ENCODE measurements around the gene SNX9. TPM values are rescaled to one million over a fixed set of nuclear protein-coding genes. Genes with fewer than 3 reads are reported as not detected.

Gene SNX9
- total and polyA plus RNA-seq, 2 of the 4 experiments (the other 2 are of a cell fraction), result 35.3 to 41.2 TPM

GRCh38 chr6:157786221-157786620, 36.8 kb upstream of the SNX9 start:
- Histone ChIP-seq H2BK120ac (ENCODE audit: low read depth, low read length) (no peak overlapping the region), H2AK9ac (replicated peaks; ENCODE audit: low read depth, low read length, poor library complexity) (no peak overlapping the region), H3K18ac (ENCODE audit: low read depth, low read length) (no peak overlapping the region), H3K27me3 (ENCODE audit: control insufficient read depth, insufficient read depth, low read length) (no peaks in the 10 kb centered on the region), H3K79me1 (ENCODE audit: low read depth in 1 of 2, low read length in 2 of 2) (no peaks in the 10 kb centered on the region), H3K4ac (ENCODE audit: low read depth, low read length) (no peak overlapping the region), H2AFZ (replicated peaks; ENCODE audit: low read length, poor library complexity) (no peak overlapping the region), H3K27ac (ENCODE audit: insufficient read depth, low read length) (no peak overlapping the region), H2BK5ac (ENCODE audit: low read depth, low read length, poor library complexity, severe bottlenecking) (no peak overlapping the region), H4K20me1 (ENCODE audit: insufficient read depth, low read length) (no peaks in the 10 kb centered on the region), H2AK5ac (ENCODE audit: low read depth, low read length) (no peak overlapping the region), H3K9me1 (ENCODE audit: insufficient read depth, low read length) (no peaks in the 10 kb centered on the region), H3K4me2 (ENCODE audit: low read depth, low read length) (no peak overlapping the region), H2BK15ac (ENCODE audit: low read depth, low read length) (no peak overlapping the region), H4K8ac (ENCODE audit: low read depth in 2 of 2, low read length in 2 of 2) (no peak overlapping the region), H3K23ac (ENCODE audit: low read depth, low read length) (no peak overlapping the region), H3K36me3 (ENCODE audit: control insufficient read depth, insufficient read depth, low read length) (no peaks in the 10 kb centered on the region), H3K56ac (ENCODE audit: extremely low read depth, insufficient read depth, low read length) (no peak overlapping the region), H3K4me3 (ENCODE audit: insufficient read depth, low read depth, low read length) (no peak overlapping the region), H3K9ac (ENCODE audit: low read depth, low read length) (no peak overlapping the region), H4K5ac (ENCODE audit: low read depth, low read length) (no peak overlapping the region), H4K91ac (ENCODE audit: insufficient read depth, low read depth, low read length) (no peak overlapping the region), H3K9me3 (ENCODE audit: control insufficient read depth, insufficient read depth, low read length) (no peaks in the 10 kb centered on the region), H3K4me1 (ENCODE audit: control insufficient read depth, insufficient read depth, low read length) (no peaks in the 10 kb centered on the region; the same call in 1 of the 2 replicates), H3K14ac (replicated peaks; ENCODE audit: low read depth, low read length) (no peak overlapping the region), H2BK20ac (ENCODE audit: low read depth, low read length) (no peak overlapping the region)
- ATAC-seq (ENCODE audit: low read depth) (no peak), DNase-seq (no peak)
- TF ChIP-seq POLR2A (IDR thresholded peaks at IDR 0.05; ENCODE audit: low read depth, low read length), result no peak
- no peak for TF ChIP-seq CEBPB (IDR thresholded peaks at IDR 0.05; ENCODE audit: low read depth, low read length)
- no peak for TF ChIP-seq ELK1 (IDR thresholded peaks at IDR 0.05; ENCODE audit: borderline replicate concordance, low read depth, low read length)
- TF ChIP-seq, protein P1, sequence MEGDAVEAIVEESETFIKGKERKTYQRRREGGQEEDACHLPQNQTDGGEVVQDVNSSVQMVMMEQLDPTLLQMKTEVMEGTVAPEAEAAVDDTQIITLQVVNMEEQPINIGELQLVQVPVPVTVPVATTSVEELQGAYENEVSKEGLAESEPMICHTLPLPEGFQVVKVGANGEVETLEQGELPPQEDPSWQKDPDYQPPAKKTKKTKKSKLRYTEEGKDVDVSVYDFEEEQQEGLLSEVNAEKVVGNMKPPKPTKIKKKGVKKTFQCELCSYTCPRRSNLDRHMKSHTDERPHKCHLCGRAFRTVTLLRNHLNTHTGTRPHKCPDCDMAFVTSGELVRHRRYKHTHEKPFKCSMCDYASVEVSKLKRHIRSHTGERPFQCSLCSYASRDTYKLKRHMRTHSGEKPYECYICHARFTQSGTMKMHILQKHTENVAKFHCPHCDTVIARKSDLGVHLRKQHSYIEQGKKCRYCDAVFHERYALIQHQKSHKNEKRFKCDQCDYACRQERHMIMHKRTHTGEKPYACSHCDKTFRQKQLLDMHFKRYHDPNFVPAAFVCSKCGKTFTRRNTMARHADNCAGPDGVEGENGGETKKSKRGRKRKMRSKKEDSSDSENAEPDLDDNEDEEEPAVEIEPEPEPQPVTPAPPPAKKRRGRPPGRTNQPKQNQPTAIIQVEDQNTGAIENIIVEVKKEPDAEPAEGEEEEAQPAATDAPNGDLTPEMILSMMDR (conservative IDR thresholded peaks at IDR 0.05; ENCODE audit: low read depth, low read length), result no peak
- no peak for TF ChIP-seq MXI1 (IDR thresholded peaks at IDR 0.05; ENCODE audit: borderline replicate concordance, low read depth, low read length)
- TF ChIP-seq RAD21 (IDR thresholded peaks at IDR 0.05; ENCODE audit: low read length), result no peak
- no peak for TF ChIP-seq MAFK (IDR thresholded peaks at IDR 0.05; ENCODE audit: low read depth, low read length)
- no peak for TF ChIP-seq RFX5 (IDR thresholded peaks at IDR 0.05; ENCODE audit: low read depth, low read length)
- TF ChIP-seq, protein P2, sequence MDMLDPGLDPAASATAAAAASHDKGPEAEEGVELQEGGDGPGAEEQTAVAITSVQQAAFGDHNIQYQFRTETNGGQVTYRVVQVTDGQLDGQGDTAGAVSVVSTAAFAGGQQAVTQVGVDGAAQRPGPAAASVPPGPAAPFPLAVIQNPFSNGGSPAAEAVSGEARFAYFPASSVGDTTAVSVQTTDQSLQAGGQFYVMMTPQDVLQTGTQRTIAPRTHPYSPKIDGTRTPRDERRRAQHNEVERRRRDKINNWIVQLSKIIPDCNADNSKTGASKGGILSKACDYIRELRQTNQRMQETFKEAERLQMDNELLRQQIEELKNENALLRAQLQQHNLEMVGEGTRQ (IDR thresholded peaks at IDR 0.05; ENCODE audit: low read depth, low read length), result no peak
- no peak for TF ChIP-seq MAZ (IDR thresholded peaks at IDR 0.05; ENCODE audit: borderline replicate concordance, low read depth, low read length)
- no peak for TF ChIP-seq FOS (IDR thresholded peaks at IDR 0.05; ENCODE audit: low read depth, low read length)
- no peak for TF ChIP-seq SMC3 (IDR thresholded peaks at IDR 0.05; ENCODE audit: low read depth, low read length)
- no peak for TF ChIP-seq NFE2L2 (IDR thresholded peaks at IDR 0.05; ENCODE audit: low read depth, low read length)
- no peak for TF ChIP-seq RCOR1 (IDR thresholded peaks at IDR 0.05; ENCODE audit: insufficient replicate concordance, low read length)
- no peak for TF ChIP-seq CHD1 (IDR thresholded peaks at IDR 0.05; ENCODE audit: low read depth, low read length)
- TF ChIP-seq BHLHE40 (IDR thresholded peaks at IDR 0.05; ENCODE audit: low read depth, low read length), result no peak
- intact Hi-C loops (cut with micrococcal nuclease) (no loop called here), dilution Hi-C loops (cut with HindIII; ENCODE audit: low sequenced_read_pairs, unreplicated experiment) (no loop called here), in situ Hi-C loops (cut with MboI; ENCODE audit: low sequenced_read_pairs) (no loop called here)
- ChIA-PET POLR2A (ENCODE audit: unreplicated experiment) (no interaction called here), CTCF (no interaction called here)
- no TSS peak for BruUV-seq (replicated peaks)
- no CpG with 5 or more reads among the region's 3 CpGs for WGBS, 2 experiments (ENCODE audit: extremely low coverage in 2 of 2, insufficient read length in 1 of 2)

Measured in IMR-90 (cell line).